GM12875 (cell line): ENCODE results near the gene LCOR.

Experiments used
- H3K4me3 ChIP-seq: one replicate; pipeline ENCODE4 v1.5.1; 2011; ENCODE audit warnings: low read depth, low read length, control low read depth
- CTCF ChIP-seq: IDR thresholded peaks from 2 replicates; pipeline ENCODE4 v1.5.1; 2011; ENCODE audit warnings: low read depth, mild to moderate bottlenecking, control low read depth, inconsistent platforms, low read length, moderate library complexity, borderline replicate concordance; ENCODE audit not compliant: insufficient read depth

LCOR gene

GRCh38 chr10:96890172-96890513, 58.0 kb downstream of the LCOR start:
- TF ChIP-seq CTCF, result no peak
- no peak overlapping the region for H3K4me3 ChIP-seq

GRCh38 chr10:96890580-96890979, 58.5 kb downstream of the LCOR start:
- no peak for TF ChIP-seq CTCF
- no peak overlapping the region for H3K4me3 ChIP-seq

- H3K4me3 ChIP-seq, result no peak overlapping the region
- TF ChIP-seq CTCF, result no peak
These were observed 59.7 kb downstream of the LCOR start for GRCh38 chr10:96891840-96892239.

GRCh38 chr10:96895662-96896424, 63.7 kb downstream of the LCOR start:
- H3K4me3 ChIP-seq, result no peak overlapping the region
- no peak for TF ChIP-seq CTCF

- H3K4me3 ChIP-seq, result no peak overlapping the region
- TF ChIP-seq CTCF, result no peak
These were observed 64.9 kb downstream of the LCOR start for GRCh38 chr10:96896884-96897589.

- no peak for TF ChIP-seq CTCF
- H3K4me3 ChIP-seq, result no peak overlapping the region
These were observed 70.0 kb downstream of the LCOR start for GRCh38 chr10:96902117-96902516.
